Epithelial cell of proximal tubule (primary cell): Measurements from ENCODE around the gene TBX15. TPM values are rescaled to one million over a fixed set of nuclear protein-coding genes. Genes with fewer than 3 reads are reported as not detected.

ENCODE experiments used
- DNase-seq: peaks from one replicate; pipeline ENCODE4 v3.0.0-alpha.2; 2011; ENCODE audit warnings: low read depth
- H3K4me3 ChIP-seq: 2 replicates; pipeline ENCODE4 v1.5.1; 2011; ENCODE audit warnings: low read depth, mild to moderate bottlenecking, low read length
- total RNA-seq: library from RNA; depleted of rRNA; stranded (reverse); fragments of >200 nt; gene quantifications from 2 replicates; pipeline ENCODE4 v1.2.3, GENCODE V29; 2015
- TF ChIP-seq, protein P1 (sequence below): conservative IDR thresholded peaks from 2 replicates; pipeline ENCODE4 v1.5.1; 2012; ENCODE audit warnings: low read depth, mild to moderate bottlenecking, low read length

The TBX15 gene
- total RNA-seq, 1 donor from 2014 or later = not detected

DNA sequence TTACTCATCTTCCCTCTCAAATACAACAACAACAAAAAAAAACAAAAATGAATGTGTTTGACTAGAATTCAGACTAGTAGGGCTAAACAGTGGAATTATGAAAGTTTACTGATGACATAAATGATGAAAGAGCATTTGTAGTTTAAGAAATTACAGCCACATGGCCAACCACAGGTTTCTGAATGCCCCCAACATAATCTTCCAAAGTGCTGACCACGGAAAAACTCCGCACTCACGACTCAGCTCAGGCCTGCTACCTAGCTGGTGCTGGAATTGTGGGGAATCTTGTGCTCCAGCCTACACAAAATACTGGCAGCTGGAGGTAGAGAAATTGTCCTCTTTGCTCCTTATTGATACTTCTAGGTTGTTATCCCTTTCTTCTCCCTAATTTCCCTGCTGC is 23.6 kb upstream of the TBX15 start:
- no peak for DNase-seq
- H3K4me3 ChIP-seq = no peak overlapping the region
- TF ChIP-seq, protein P1, sequence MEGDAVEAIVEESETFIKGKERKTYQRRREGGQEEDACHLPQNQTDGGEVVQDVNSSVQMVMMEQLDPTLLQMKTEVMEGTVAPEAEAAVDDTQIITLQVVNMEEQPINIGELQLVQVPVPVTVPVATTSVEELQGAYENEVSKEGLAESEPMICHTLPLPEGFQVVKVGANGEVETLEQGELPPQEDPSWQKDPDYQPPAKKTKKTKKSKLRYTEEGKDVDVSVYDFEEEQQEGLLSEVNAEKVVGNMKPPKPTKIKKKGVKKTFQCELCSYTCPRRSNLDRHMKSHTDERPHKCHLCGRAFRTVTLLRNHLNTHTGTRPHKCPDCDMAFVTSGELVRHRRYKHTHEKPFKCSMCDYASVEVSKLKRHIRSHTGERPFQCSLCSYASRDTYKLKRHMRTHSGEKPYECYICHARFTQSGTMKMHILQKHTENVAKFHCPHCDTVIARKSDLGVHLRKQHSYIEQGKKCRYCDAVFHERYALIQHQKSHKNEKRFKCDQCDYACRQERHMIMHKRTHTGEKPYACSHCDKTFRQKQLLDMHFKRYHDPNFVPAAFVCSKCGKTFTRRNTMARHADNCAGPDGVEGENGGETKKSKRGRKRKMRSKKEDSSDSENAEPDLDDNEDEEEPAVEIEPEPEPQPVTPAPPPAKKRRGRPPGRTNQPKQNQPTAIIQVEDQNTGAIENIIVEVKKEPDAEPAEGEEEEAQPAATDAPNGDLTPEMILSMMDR = no peak

DNA sequence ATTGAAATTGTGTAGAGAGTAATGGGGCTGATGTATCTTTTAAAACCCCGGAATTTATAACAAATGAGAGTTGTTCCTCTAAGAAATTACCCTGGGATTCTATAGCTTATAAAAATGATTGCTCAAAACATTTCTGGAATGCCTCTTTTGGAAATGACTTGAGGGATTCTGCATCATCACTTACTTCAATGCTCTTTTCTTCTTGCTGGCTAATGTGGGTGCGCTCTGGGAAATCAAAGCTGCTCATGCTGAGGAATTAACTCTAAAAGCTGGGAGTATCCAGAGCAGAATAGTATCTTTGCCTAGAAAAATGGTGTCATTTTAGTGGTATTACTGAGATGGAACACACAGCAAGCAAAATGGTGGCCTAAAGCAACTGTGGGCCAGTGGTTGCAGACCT is 23.0 kb upstream of the TBX15 start:
- TF ChIP-seq, protein P1 = no peak
- DNase-seq = no peak
- no peak overlapping the region for H3K4me3 ChIP-seq

DNA sequence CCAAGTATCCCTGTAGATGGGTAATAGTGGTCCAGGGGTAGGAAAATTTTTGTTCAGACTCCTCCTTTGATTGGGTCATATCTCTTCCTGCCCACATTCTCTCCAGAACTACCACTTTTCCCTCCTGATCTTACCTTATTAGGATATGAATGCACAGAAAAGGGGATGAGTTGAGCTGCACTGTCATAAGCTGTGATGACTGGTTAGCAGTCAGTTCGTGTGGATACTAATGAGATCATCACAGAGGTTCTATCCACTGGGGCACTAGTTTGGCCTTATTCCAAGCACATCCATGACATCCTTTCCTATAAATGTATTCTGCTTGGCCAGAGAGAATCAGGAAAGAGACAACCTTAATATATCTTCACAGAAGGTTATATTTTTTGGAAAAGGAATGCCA is 22.1 kb upstream of the TBX15 start:
- TF ChIP-seq, protein P1 = no peak
- no peak overlapping the region for H3K4me3 ChIP-seq
- no peak for DNase-seq

DNA sequence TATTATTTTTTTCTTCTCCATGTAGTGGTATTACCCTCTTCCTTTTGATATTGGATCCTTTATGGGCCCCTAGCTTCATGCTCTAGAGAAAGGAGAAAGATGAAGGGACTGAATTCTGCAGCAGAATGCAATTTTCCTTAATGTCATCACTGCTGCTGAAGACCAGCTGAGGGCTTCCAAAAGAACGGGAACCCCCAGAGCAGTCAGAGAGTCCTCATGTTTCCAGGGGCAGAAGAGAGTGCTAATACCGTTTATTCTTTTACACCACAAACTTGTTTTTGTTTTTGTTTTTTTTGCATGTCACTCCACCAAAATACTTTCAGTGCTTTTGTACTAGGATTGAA is 21.1 kb upstream of the TBX15 start:
- DNase-seq = no peak
- H3K4me3 ChIP-seq = no peak overlapping the region
- TF ChIP-seq, protein P1 = no peak

DNA sequence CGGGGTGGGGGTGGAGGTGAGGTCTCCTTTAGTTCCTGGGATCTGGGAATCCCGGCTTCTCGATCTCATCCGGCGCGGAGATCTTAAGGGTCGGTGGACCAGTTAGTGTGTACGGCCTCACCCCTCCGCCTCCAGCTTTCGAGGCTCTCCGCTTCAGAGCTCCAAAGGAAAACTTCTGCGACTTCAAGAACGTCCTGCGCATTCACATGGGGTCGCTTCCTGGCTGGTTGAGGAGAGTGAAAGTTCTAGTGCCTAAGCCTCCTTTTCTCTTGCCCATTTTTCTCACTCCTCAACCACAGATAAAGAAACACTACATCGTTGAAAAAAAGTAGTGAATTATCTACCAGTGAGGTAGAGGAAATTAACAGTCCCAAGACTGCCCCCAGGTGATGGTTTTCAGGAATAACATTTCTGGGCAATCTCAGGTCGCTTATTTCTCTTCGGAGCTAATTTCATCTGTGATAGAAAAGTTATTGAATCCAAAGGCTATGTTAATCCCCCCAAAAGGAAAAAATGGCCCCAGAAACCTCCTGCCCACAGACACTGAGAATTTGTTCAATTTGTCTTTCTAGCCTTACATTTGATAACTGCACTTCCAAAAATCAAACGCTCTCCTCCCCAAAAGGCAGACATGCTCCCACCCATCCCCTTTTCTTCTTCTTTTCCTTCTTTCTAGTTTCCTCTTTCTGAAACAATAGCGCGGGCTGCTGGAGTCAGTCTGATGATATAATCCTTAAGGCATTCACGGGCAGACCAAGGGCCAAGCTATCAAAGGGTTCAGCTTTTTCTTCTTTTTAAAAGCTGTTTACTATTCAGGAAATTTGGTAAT is 20.6 kb upstream of the TBX15 start:
- H3K4me3 ChIP-seq = peak overlapping the region; percentile 52
- DNase-seq = peak; percentile 45
- TF ChIP-seq, protein P1 = peak; percentile 74

DNA sequence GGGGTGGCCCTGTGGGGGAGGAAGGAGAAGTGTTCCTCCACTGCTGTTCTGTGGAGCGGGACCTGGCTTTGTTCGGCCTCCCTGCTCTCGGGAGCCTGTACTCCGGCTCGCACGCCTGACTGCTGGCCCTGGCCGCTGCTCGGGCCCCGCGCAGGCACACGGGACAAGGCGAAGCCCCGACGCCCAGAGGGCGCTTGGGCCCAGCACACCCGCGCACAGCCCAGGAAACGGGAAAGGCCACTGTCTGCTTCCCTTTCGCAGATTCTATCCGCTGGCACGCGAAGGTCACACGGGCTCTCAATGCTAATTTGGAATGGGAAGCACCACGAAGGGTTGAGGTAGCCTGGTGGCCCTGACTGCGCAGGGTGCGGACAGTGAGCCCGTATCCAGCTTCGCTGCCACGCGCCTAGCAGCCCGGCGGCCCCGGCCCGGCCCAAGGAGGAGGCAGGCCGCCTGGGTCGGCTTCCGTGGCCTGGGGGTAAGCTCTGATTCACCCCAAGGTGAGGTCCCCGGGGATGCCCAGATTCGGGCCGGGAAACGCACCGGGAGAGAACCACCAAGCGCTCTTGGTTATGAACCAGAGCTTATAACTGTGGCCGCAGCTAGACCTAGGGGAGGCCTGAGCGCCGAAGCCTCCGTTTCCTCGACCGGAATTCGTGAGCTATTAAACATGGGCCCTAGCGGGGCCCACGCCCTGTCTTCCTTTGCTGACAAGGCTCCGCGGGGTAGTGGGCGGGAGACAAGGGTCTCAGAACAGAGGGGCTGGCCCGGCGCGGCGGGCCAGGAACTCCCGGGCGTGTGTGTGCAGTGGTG is 19.7 kb upstream of the TBX15 start:
- peak overlapping the region; percentile 52 for H3K4me3 ChIP-seq
- DNase-seq = no peak
- TF ChIP-seq, protein P1 = no peak
